ENCODE data around the gene TRAF3.
"Not testable (repeated sequence)": the region's sequence is repeated elsewhere in the genome, so short reads cannot be mapped to it uniquely, and the experiment has no call there.

Gene TRAF3

DNA sequence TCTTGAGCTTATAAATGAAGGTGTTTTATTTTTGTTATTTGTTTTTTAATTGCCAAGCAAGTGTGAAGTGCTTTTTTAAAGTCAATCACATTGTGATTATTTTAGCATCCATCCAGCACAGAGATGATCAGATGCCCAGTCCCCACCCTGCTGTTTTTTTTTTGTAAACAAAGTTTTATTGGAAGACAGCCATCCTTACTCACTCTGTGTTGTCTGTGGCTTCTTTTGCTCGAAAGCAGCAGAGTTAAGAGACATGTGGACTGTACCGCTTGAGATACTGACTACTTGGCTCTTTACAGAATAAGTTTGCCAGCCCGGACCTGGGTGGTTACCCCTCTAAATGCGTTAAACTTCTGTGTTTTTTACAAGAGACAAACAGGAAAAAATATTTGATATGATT is 114.3 kb downstream of the TRAF3 start:
- DNase-seq (ENCODE audit: low spot score), result no peak

DNA sequence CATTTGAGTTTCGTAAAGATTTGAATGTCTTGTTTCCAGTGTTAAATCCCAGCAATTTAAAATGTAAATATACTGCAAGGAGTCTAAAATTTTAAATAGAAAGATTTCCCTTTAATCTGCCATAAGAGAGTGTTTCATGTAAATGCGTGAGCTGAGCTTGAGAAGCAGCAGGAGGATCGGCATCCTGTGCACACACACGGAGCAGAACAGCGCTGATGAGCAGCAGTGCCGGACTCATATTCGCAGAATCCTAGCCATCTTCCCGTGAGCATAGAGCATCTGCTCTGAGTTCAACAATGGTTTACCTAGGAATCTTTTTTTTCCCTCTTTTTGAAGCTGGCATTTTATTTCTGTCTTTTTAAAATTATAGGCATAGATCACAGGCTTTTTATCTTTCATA is 115.4 kb downstream of the TRAF3 start:
- DNase-seq (ENCODE audit: low spot score), result no peak

DNA sequence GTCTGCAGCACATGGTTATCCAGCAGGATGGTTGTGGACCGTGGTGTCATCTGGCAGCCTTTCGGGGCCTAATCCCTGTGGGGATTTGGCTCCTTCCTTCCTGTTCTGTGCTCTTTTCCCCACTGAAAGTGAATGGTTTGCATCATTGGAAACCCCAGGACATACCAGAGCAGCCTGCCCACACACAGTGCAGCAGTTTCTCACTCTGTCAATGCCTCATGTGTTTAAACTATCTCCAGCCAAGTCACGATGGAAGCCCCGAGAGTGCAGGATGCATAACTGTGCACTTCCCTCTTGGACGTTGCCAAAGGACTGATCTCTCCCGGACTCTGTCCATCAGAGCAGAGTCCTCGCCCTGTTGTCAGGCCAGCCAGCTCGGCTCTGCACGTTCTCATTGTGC is 116.2 kb downstream of the TRAF3 start:
- no peak for DNase-seq (ENCODE audit: low spot score)

DNA sequence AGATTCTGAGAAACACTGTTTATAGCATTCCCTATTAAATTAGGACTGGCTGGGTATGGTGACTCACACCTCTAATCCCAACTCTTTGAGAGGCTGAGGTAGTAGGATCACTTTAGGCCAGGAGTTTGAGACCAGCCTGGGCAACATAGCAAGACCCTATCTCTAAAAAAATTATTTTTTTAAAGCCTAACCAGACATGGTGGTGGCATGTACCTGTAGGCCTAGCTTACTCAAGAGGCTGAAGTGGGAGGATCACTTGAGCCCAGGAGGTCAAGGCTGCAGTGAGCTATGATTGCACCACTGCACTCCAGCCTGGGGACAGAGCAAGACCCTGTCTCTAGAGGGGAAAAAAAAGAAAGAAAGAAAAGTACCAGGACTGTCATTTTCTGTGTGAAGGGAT is 119.5 kb downstream of the TRAF3 start:
- DNase-seq (ENCODE audit: low spot score), result not testable (repeated sequence)

DNA sequence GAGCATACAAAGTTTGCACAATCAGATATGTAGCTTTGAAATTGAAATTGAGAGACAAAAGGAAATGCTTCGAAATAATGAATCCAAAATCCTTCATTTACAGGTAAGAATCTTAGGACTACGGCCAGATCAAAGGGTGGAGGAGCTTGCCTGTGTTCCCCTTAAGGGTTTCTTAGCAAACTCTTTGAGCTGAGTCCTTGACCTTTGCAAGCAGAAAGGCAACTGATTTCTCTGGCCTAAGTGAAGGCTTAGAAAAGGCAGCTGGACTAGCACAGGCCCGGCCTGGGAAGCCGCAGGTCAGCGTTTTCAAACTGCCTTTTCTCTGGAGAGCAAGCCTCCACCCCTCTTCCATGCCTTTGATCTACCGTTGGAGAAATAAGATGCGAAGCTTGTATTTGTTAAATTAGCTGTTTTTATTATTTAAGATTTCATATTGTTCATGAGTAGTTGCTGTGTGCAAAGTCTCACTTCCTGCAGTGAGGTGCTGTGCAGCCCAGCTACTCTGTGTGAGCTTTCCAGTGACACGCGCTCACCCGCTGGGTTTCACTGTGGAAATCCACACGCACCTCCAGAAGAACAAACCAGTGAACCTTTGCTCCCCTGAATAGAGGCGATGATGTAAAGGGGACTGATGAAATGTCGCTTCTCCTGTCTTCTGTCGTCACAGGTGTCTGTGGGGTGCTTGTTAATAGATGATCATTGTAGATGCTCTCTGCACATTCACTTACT is 120.2 kb downstream of the TRAF3 start:
- DNase-seq (ENCODE audit: low spot score), result no peak

DNA sequence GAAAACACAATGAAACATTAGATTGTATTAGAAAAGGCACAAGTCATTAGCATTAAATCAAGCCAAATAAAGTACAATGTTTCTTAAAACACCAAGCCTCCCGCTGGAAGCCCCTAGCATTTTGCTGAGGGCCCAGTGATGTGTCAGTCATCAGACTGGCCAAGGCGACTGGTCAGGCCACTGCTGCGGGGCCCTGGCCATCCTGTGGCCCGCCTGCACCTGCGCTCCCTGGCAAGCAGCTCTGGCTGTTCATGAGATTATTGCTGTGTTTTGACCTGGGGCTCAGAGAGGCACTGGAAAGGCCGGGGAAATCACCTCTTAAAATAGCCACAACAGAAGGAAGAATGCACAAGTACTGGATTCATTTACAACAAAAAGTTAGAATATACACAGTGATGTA is 121.0 kb downstream of the TRAF3 start:
- DNase-seq (ENCODE audit: low spot score), result no peak

DNA sequence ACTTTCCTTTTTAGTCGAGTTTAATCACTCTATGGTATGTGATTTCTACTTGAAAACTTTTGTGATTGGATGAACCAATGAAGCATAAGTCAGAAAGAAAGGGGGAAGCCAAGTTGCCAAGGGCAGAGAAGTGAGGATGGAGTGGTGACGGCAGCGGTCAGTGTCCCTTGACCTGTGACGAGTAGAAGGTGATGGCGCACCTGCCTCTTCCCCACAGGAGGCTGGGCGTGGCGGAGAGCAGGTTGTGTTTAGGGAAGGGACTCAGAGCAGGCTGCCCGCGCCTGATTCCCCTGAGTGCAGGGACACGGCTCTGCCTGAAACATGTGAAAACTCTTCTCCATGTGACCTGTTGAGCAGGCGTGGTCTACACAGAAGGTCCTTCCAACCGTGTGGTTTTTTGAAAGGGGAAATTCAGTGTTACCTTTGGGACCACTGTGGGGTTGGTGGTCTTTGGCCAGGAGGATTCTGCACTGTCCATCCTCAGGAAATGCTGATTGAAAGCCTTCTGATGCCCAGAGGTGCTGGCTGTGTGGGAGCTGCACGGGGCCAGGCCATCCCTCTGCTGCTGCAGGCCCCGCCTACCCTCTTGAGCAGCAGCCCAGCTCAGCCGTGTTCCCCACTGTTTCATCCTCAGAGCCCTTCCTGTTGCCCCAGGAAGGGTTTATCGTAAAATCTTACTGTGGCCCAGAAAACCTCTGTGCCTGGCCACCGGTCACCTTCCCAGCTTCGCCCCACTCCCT is 121.7 kb downstream of the TRAF3 start:
- no peak for DNase-seq (ENCODE audit: low spot score)

DNA sequence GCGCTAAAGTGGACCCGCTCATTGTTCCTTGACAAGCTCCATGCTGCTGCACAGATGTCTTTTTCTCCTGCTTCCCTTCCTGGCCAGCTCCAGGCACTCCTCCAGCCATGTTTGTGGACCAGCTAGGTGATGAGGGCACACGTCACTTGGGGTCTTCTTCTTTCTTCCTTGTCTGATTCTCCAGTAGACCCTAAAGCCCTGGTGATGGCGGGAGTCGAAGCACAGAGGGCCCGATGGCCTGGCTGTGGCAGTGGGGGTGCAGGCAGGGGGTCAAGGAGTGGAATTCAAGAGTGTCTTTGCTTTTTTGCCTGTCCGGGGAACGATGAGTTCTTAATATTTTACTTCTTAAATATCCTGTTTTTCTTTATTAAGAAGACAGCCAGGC is 122.3 kb downstream of the TRAF3 start:
- no peak for DNase-seq (ENCODE audit: low spot score)

DNA sequence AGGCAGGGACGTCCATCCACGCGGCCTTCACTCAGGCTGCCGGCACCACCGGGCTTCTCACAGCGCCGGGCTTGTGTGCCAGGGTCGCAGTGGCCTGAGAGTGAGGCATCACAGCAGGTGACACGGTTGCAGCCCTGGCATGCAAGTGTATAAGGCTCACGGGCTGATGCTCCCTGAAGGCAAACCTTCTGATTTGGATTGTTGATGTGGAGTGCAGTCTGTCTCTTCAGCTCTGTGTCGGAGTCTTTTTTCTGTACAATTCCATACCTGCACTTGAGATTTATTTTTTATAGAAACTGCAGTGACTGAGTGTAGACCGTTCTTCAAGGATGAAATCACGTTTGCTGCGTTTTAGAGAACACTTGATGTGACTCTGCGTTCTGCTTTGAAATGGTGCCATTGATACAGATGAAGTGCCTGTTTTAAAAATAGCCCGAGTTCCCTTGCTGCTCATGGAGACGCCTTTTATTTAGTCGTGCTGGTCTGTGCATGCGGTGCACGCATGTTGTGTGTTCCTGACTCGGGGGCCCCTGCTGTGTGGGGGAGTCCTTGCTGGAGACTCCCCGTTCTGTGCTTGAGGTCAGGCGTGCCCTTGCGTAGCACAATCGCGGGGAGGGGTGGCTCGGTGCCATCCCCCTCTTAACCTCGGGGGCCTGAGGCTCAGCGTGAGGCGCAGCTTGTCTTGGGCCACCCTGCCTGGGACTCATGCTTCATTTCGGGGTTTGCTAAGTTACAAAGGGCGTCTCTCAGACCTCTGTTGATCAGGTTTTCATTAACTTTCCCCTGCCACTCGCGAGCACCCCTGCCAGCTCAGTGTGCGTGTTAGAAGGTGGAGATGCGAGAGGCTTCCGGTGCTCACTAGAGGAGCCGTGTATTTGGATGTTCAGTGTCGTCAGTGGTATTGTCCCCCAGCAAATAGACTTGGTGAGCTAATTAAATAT is 123.7 kb downstream of the TRAF3 start:
- no peak for DNase-seq (ENCODE audit: low spot score)

DNA sequence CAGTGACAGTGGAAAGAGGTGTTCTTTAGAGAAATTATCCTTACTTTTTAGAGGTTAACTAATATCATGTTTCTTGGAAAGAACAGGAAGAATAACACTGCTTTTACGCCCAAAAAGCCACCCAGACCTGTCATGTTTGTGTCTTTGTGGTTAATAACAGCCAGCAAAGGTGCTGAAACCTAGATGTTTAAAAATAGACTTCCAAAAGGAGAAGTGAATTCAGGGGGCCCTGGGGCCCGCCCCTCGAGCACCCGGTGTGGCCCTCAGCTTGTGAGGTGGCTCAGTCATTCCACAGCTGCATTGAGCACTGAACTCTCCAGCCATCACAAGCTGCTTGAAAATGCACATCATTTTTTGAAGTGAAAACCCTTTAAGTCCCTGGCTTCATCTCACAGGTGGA is 124.4 kb downstream of the TRAF3 start:
- DNase-seq (ENCODE audit: low spot score), result no peak

DNA sequence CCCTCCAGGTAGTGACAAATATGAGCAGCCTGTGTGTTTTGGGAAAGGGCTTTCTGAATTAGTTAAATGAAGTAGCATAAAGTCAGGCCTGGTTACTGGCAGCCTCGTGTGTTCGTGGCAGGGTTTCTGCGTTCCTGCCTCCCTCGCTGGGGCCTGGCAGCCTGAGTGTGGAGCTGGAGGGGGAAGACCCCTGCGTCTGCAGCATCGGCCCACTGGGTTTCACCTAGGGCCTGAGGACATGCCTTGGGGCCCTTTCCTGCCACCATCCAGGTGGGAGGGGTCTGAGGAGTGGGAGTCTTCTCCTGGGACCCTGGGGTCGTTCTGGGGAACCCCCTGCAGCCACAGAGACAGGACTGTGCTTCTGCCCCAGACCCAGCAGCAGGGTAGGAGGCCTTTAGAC is 124.8 kb downstream of the TRAF3 start:
- no peak for DNase-seq (ENCODE audit: low spot score)

DNA sequence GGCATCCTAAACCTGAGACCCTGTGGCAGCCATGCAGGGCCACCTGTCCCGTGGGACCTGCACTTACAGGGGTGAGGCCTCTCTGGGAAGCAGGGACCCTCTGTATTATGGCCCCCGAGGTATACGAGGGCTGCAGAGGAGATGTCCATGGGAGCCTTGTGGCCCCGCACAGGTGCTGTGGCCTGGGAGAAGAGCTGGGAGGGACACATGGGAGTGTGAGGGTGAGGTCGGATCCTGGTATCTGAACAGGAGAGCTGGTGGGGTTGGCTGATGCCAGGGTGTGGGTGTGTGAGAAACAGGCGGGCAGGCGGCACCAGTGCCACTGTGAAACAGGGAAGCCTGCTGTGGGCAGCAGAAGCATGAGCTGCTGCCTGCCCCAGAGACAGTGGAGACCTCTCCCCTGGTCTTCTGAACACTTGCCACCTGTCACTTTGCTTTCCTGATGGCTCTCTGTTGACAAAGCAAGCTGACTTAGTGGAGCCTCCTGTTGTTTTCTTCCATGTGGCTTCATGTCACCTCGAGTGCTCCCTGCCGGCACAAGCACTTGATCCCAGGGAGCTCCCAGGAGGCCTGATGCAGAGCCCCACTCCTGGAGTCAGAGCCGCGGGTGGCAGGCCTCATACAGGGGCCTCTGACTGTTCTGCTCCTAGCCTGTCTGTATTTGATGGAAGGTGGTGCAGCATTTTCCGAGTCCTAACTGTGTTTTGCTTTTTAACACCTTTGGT is 125.4 kb downstream of the TRAF3 start:
- DNase-seq (ENCODE audit: low spot score), result no peak

DNA sequence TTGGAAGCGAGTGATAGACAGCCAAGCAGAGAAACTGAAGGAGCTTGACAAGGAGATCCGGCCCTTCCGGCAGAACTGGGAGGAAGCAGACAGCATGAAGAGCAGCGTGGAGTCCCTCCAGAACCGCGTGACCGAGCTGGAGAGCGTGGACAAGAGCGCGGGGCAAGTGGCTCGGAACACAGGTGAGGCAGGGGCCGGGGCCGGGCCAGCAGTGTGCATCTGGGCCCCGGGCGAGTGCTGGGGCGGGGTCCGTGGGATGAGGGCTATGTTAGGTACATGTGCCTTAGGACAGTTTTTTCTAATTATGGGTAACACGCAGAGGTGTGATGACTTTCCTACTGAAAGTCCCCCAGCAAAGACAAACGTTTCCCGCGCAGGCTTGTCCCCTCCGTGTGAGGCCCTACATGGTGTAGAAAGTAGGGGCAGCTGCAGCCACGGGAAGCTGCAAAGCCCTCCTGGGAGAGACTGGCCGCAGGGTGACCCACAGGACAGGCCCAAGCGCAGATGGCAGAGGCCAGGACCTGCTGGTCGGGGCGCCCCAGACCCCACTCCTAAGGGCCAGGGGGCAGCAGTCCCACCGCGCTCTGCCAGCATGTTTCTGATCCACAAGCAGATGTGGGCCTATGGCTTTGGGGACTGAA is 126.1 kb downstream of the TRAF3 start:
- DNase-seq (ENCODE audit: low spot score), result no peak

DNA sequence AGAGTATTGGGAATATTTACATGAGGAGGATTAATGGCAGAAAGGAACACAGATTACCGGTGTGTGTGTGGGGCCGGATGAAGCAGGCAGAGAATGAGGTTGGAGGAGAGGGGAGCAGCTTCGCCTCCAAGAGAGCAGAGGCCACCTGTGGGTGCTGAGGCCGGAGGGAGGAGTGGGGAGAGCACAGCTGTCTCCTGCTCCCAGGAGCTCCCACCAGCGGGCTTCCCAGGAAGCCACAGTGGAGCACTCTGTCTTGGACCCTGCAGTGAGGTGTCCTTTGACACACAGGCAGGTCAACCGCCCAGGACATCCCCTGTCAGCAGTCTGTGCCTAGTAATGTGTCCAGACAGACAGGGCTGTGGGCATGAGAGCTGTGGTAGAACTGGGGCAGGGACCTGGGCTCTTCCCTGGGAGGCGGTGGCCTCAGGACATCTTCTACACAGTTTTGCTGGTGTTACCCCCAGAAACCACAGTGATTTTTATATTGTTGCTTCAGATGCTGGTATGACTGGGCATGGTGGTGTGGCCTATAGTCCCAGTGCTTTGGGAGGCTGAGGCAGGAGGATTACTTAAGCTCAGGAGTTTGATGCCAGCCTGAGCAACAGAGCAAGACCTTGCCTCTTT is 126.8 kb downstream of the TRAF3 start:
- DNase-seq (ENCODE audit: low spot score), result no peak

DNA sequence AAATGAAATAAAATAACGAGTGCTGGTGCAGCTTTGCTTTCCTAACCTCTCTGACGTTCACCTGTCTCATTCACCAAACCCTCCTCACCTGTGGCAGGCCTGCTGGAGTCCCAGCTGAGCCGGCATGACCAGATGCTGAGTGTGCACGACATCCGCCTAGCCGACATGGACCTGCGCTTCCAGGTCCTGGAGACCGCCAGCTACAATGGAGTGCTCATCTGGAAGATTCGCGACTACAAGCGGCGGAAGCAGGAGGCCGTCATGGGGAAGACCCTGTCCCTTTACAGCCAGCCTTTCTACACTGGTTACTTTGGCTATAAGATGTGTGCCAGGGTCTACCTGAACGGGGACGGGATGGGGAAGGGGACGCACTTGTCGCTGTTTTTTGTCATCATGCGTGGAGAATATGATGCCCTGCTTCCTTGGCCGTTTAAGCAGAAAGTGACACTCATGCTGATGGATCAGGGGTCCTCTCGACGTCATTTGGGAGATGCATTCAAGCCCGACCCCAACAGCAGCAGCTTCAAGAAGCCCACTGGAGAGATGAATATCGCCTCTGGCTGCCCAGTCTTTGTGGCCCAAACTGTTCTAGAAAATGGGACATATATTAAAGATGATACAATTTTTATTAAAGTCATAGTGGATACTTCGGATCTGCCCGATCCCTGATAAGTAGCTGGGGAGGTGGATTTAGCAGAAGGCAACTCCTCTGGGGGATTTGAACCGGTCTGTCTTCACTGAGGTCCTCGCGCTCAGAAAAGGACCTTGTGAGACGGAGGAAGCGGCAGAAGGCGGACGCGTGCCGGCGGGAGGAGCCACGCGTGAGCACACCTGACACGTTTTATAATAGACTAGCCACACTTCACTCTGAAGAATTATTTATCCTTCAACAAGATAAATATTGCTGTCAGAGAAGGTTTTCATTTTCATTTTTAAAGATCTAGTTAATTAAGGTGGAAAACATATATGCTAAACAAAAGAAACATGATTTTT is 128.2 kb downstream of the TRAF3 start:
- no peak for DNase-seq (ENCODE audit: low spot score)

DNA sequence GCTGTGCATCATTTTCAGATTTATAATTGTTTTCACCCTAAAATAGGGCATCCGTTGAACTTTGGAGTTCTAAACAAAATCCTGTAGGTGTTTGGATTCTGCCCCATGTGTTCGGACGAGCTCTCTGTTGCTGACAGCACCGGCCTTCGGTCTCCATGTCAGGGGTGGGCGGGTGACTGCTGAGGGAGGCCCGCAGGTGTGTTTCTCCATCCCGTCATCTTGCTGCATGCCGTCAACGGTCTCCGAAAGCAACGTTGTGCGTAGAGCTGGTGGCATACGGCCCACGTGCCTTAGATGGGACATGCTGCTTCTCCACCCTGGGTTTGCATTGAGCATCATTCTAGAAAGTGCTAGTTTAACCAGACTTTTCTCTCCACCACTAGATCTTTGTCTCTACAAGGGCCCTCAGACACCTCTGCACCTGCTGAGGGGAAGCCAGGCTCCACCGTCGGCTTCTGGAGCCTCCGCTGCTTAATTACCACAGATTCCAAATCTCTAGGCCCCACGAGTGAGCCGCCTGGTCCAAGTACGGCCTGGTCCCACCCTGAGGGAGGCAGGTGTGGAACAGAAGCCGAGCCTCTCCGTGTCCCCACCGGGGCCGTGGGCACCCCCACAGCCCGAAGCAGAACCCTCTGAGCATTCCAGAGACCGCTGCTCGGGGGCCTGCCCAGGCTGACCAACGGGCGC is 129.5 kb downstream of the TRAF3 start:
- no peak for DNase-seq (ENCODE audit: low spot score)

DNA sequence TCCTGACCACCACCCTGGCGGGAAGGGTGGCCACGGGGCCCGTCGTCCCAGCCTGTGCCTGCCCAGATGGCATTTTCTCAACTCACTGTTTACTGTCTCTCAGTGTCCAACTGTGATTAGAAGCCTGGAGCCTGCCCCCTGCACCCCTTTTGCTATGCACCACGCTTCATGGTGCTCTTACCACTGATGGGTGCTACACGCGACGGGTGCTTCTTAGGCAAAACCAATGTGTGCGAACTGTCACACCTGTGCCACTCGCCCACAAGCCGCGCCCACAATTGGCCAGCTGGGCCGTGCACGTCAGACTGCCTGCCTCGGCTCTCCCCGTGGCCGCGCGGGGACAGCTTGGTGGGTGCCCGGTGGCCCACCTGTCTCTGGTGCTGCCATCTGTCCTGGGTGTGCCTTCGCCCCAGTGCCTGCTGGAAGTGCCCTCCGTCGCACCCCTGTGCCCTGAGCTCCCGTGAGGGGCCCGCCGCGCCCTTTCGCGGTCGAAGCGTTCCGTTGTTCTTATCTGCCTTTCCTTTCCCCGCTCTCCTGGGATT is 130.1 kb downstream of the TRAF3 start:
- no peak for DNase-seq (ENCODE audit: low spot score)

DNA sequence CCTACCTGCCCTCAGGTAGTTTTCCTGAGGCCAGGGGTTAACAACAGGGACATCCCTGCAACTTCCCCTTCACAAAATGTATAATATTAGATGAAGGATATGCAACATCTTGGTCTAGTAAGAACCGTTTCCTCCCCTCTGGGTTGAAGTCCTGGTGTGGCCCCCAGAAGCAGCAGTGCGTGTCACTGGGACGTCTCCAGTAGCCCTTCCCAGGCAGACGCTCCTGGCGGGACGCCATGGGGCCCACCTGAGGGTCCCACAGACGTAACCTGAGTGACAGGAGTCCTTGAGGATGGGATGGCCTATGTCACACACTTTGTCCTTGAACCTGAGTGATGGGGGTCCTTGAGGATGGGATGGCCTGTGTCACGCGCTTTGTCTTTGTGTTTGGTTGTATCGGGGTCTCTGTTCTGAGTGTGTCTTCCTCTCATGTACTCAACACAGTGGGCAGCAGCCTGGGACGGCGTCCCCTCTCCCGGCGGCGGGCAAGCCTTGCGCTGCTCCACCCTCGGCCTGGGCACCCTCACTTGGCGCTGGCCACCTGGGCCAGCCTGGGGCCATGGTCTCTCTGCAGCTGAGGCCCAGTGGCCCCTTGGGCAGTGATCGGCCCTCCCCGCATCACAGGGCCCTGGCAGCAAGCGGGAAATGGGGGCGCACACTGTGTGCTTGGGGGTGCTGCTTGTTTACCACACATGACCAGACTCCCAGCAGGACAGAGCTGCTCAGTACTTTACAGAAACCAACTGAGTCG is 130.9 kb downstream of the TRAF3 start:
- no peak for DNase-seq (ENCODE audit: low spot score)

Data from ecto neural progenitor cell (in vitro differentiated cells).